NCI-H128 (cell line): ENCODE results near the gene MALAT1.
"Not testable (repeated sequence)": the region's sequence is repeated elsewhere in the genome, so short reads cannot be mapped to it uniquely, and the experiment has no call there.

Experiments used
- DNase-seq: peaks from one replicate; lab custom pipeline; 2025; ENCODE audit not compliant: unreplicated experiment; lab: John Stamatoyannopoulos, UW

Gene MALAT1

DNA sequence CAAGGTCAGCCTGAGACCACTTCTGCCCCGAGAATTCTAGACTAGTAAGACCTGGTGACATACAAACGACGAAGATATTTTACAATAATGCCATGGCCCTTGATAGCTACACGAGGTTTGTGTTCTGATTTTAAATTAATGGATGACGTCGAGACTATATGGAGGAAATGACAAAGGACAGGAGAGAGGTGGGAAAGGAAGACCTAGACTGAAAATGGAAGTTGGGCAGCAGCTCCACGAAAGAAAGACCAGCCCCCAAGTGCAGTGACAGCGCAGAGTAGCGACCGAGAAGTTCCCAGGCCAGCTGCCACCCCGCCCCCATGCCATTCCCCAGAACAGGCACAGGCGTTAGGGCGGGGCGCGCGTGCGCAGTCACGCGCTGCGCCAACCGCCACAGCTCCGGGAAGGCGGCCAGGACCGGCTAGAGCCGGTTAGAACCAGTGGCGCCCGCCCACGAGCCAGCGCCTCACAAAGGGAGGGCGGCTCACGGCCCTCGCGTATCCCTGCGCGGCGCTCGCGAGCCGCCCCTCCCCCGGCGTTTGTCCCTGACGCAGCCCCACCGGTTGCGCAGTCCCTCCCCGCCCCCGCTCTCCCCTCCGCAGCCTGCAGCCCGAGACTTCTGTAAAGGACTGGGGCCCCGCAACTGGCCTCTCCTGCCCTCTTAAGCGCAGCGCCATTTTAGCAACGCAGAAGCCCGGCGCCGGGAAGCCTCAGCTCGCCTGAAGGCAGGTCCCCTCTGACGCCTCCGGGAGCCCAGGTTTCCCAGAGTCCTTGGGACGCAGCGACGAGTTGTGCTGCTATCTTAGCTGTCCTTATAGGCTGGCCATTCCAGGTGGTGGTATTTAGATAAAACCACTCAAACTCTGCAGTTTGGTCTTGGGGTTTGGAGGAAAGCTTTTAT, 1.5 kb upstream of the MALAT1 start:
- peak; percentile 97 for DNase-seq

GRCh38 chr11:65498042-65498726, 661 bp upstream of the MALAT1 start:
- DNase-seq, result no peak

- DNase-seq, result no peak
Observed at GRCh38 chr11:65498727-65498976, 193 bp upstream of the MALAT1 start.

GRCh38 chr11:65499713-65500386, 1.0 kb downstream of the MALAT1 start:
- DNase-seq, result no peak

GRCh38 chr11:65500387-65501185, 1.7 kb downstream of the MALAT1 start:
- no peak for DNase-seq

DNA sequence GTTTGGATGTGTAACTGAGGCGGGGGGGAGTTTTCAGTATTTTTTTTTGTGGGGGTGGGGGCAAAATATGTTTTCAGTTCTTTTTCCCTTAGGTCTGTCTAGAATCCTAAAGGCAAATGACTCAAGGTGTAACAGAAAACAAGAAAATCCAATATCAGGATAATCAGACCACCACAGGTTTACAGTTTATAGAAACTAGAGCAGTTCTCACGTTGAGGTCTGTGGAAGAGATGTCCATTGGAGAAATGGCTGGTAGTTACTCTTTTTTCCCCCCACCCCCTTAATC, 2.3 kb downstream of the MALAT1 start:
- no peak for DNase-seq

- no peak for DNase-seq
Observed at GRCh38 chr11:65501472-65502273, 2.8 kb downstream of the MALAT1 start.

- DNase-seq, result no peak
Observed at GRCh38 chr11:65502274-65502554, 3.4 kb downstream of the MALAT1 start.

DNA sequence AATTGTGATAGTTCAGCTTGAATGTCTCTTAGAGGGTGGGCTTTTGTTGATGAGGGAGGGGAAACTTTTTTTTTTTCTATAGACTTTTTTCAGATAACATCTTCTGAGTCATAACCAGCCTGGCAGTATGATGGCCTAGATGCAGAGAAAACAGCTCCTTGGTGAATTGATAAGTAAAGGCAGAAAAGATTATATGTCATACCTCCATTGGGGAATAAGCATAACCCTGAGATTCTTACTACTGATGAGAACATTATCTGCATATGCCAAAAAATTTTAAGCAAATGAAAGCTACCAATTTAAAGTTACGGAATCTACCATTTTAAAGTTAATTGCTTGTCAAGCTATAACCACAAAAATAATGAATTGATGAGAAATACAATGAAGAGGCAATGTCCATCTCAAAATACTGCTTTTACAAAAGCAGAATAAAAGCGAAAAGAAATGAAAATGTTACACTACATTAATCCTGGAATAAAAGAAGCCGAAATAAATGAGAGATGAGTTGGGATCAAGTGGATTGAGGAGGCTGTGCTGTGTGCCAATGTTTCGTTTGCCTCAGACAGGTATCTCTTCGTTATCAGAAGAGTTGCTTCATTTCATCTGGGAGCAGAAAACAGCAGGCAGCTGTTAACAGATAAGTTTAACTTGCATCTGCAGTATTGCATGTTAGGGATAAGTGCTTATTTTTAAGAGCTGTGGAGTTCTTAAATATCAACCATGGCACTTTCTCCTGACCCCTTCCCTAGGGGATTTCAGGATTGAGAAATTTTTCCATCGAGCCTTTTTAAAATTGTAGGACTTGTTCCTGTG, 3.9 kb downstream of the MALAT1 start:
- DNase-seq, result no peak

GRCh38 chr11:65503368-65503948, 4.6 kb downstream of the MALAT1 start:
- no peak for DNase-seq

DNA sequence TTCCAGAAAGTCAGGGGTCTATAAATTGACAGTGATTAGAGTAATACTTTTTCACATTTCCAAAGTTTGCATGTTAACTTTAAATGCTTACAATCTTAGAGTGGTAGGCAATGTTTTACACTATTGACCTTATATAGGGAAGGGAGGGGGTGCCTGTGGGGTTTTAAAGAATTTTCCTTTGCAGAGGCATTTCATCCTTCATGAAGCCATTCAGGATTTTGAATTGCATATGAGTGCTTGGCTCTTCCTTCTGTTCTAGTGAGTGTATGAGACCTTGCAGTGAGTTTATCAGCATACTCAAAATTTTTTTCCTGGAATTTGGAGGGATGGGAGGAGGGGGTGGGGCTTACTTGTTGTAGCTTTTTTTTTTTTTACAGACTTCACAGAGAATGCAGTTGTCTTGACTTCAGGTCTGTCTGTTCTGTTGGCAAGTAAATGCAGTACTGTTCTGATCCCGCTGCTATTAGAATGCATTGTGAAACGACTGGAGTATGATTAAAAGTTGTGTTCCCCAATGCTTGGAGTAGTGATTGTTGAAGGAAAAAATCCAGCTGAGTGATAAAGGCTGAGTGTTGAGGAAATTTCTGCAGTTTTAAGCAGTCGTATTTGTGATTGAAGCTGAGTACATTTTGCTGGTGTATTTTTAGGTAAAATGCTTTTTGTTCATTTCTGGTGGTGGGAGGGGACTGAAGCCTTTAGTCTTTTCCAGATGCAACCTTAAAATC, 5.3 kb downstream of the MALAT1 start:
- DNase-seq, result no peak

DNA sequence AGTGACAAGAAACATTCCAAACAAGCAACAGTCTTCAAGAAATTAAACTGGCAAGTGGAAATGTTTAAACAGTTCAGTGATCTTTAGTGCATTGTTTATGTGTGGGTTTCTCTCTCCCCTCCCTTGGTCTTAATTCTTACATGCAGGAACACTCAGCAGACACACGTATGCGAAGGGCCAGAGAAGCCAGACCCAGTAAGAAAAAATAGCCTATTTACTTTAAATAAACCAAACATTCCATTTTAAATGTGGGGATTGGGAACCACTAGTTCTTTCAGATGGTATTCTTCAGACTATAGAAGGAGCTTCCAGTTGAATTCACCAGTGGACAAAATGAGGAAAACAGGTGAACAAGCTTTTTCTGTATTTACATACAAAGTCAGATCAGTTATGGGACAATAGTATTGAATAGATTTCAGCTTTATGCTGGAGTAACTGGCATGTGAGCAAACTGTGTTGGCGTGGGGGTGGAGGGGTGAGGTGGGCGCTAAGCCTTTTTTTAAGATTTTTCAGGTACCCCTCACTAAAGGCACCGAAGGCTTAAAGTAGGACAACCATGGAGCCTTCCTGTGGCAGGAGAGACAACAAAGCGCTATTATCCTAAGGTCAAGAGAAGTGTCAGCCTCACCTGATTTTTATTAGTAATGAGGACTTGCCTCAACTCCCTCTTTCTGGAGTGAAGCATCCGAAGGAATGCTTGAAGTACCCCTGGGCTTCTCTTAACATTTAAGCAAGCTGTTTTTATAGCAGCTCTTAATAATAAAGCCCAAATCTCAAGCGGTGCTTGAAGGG, 6.0 kb downstream of the MALAT1 start:
- DNase-seq, result no peak

DNA sequence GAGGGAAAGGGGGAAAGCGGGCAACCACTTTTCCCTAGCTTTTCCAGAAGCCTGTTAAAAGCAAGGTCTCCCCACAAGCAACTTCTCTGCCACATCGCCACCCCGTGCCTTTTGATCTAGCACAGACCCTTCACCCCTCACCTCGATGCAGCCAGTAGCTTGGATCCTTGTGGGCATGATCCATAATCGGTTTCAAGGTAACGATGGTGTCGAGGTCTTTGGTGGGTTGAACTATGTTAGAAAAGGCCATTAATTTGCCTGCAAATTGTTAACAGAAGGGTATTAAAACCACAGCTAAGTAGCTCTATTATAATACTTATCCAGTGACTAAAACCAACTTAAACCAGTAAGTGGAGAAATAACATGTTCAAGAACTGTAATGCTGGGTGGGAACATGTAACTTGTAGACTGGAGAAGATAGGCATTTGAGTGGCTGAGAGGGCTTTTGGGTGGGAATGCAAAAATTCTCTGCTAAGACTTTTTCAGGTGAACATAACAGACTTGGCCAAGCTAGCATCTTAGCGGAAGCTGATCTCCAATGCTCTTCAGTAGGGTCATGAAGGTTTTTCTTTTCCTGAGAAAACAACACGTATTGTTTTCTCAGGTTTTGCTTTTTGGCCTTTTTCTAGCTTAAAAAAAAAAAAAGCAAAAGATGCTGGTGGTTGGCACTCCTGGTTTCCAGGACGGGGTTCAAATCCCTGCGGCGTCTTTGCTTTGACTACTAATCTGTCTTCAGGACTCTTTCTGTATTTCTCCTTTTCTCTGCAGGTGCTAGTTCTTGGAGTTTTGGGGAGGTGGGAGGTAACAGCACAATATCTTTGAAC, 6.8 kb downstream of the MALAT1 start:
- DNase-seq, result no peak

DNA sequence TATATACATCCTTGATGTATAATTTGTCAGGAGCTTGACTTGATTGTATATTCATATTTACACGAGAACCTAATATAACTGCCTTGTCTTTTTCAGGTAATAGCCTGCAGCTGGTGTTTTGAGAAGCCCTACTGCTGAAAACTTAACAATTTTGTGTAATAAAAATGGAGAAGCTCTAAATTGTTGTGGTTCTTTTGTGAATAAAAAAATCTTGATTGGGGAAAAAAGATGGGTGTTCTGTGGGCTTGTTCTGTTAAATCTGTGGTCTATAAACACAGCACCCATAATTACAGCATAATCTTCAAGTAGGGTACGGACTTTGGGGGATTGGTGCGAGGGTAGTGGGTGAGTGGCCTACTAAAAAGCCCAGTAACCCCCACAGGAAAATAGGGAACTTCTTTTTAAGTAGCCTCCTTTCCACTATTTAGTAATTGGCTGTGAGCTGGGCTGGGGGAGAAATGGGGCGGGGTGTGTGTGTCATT, 7.5 kb downstream of the MALAT1 start:
- no peak for DNase-seq

DNA sequence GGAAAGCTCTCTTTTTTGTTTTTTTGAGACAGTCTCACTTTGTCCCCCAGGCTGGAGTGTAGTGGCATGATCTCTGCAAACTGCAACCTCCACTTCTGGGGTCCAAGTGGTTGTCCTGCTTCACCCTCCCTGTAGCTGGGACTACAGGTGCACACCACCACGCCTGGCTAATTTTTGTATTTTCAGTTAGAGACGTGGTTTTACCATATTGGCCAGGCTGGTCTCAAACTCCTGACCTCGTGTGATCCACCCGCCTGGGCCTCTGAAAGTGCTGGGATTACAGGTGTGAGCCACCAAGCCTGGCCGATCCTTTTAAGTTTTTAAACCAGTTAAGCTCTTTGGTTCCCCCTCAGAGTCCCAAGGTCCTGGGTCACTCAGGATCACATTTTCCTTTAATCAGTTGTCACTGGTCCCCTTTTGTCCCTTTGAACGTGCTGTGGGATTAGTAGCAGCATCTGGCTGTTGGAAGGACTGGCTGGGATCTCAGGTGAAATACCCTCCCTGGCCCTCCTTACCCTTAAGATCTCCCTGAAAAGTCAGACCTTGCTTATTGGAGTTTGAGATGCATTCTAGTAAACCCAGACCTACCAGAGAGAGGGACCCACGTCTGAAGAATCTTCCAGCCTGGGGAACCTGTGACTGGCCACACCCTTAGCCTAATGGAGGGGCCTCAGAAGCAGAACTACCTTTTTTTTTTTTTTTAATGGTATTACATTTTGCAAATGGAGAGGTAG, 8.1 kb downstream of the MALAT1 start:
- no peak for DNase-seq

DNA sequence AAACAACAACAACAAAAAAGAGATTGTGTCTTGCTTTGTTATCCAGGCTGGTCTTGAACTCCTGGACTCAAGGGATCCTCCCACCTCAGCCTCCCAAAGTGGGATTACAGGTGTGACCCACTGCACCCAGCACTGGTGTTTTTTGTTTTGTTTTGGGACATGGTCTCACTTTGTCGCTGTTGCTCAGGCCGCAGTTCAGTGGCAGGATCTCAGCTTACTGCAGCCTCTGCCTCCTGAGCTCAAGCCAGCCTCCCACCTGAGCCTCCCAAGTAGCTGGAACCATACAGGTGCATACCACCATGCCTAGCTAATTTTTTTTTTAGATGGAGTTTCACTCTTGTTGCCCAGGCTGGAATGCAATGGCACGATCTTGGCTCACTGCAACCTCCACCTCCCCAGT, 13.5 kb downstream of the MALAT1 start:
- not testable (repeated sequence) for DNase-seq
